HepG2 (cell line): ENCODE data around the gene GUCY2C. TPM values are rescaled to one million over a fixed set of nuclear protein-coding genes. Genes with fewer than 3 reads are reported as not detected.

Experiments
- BCL6 ChIP-seq: IDR thresholded peaks from 2 replicates; pipeline ENCODE4 v1.6.1; 2016; ENCODE audit warnings: missing genetic modification reagents, missing compliant biosample characterization
- HCFC1 ChIP-seq: fragments of 150-350 bp; IDR thresholded peaks from 2 replicates; pipeline ENCODE4 v1.6.1; 2014; ENCODE audit warnings: low read depth, low read length
- HNF4A ChIP-seq: sonication (generic); formaldehyde crosslinking; IDR thresholded peaks from 2 replicates; pipeline ENCODE4 v1.4.0; 2020; ENCODE audit warnings: missing genetic modification reagents
- KAT2B ChIP-seq: fragments of 150-350 bp; IDR thresholded peaks from 2 replicates; pipeline ENCODE4 v1.6.1; 2014; ENCODE audit warnings: low read depth, low read length, borderline replicate concordance
- KDM1A ChIP-seq: IDR thresholded peaks from 2 replicates; pipeline ENCODE4 v1.6.1; 2016; ENCODE audit warnings: missing compliant biosample characterization
- NRL ChIP-seq: sonication (generic); formaldehyde crosslinking; IDR thresholded peaks from 2 replicates; pipeline ENCODE4 v1.5.0; 2020; ENCODE audit warnings: missing genetic modification reagents, mild to moderate bottlenecking, moderate library complexity, borderline replicate concordance
- POLR2AphosphoS2 ChIP-seq: IDR thresholded peaks from 2 replicates; pipeline ENCODE4 v1.6.1; 2011; ENCODE audit warnings: low read depth, low read length, improper control_type of control experiment
- RFX3 ChIP-seq: IDR thresholded peaks from 2 replicates; pipeline ENCODE4 v1.6.1; 2016; ENCODE audit warnings: missing biosample characterization, missing genetic modification reagents
- SOX6 ChIP-seq, 2 experiments: fragments of 450-650 bp in 1 of 2; sonication (generic) in 1 of 2; formaldehyde crosslinking in 1 of 2; IDR thresholded peaks; 2 replicates each; pipeline versions ENCODE4 v1.4.0 to v1.6.1; 2017 to 2020; ENCODE audit warnings: antibody characterized with exemption in 1 of 2, mild to moderate bottlenecking in 1 of 2, missing genetic modification reagents in 1 of 2
- ZBTB21 ChIP-seq: sonication (generic); formaldehyde crosslinking; IDR thresholded peaks from 2 replicates; pipeline ENCODE4 v1.4.0; 2020; ENCODE audit warnings: missing genetic modification reagents
- ZBTB42 ChIP-seq: sonication (generic); formaldehyde crosslinking; IDR thresholded peaks from 2 replicates; pipeline ENCODE4 v1.5.0; 2020; ENCODE audit warnings: mild to moderate bottlenecking, missing genetic modification reagents
- ZKSCAN1 ChIP-seq: fragments of 150-350 bp; IDR thresholded peaks from 2 replicates; pipeline ENCODE4 v1.6.1; 2014; ENCODE audit warnings: low read length
- ZNF20 ChIP-seq: sonication (generic); formaldehyde crosslinking; IDR thresholded peaks from 2 replicates; pipeline ENCODE4 v1.4.0; 2020; ENCODE audit warnings: mild to moderate bottlenecking, moderate library complexity, missing genetic modification reagents
- ZNF205 ChIP-seq: IDR thresholded peaks from 2 replicates; pipeline ENCODE4 v1.6.1; 2018; ENCODE audit warnings: missing biosample characterization, missing genetic modification reagents
- ZNF232 ChIP-seq: sonication (generic); formaldehyde crosslinking; IDR thresholded peaks from 2 replicates; pipeline ENCODE4 v1.4.0; 2020; ENCODE audit warnings: missing genetic modification reagents, borderline replicate concordance
- ZNF263 ChIP-seq: sonication (generic); formaldehyde crosslinking; IDR thresholded peaks from 2 replicates; pipeline ENCODE4 v1.4.0; 2020; ENCODE audit warnings: missing genetic modification reagents
- ZNF3 ChIP-seq: IDR thresholded peaks from 2 replicates; pipeline ENCODE4 v1.7.0; 2017; ENCODE audit warnings: inconsistent platforms
- ZNF468 ChIP-seq: sonication (generic); formaldehyde crosslinking; IDR thresholded peaks from 2 replicates; pipeline ENCODE4 v1.8.0; 2022; ENCODE audit warnings: mild to moderate bottlenecking, moderate library complexity, missing genetic modification reagents
- ZNF577 ChIP-seq: sonication (generic); formaldehyde crosslinking; IDR thresholded peaks from 2 replicates; pipeline ENCODE4 v1.4.0; 2020; ENCODE audit warnings: mild to moderate bottlenecking, low read depth, missing genetic modification reagents, borderline replicate concordance
- polyA plus RNA-seq, 8 experiments: library from polyadenylated mRNA; depleted of rRNA in 3 of 8; stranded (reverse) in 7 of 8; unstranded in 1 of 8; fragments of >200 nt; fragmentation: Illumina TruSeq in 4 of 8; extraction: Trizol in 4 of 8; gene quantifications; 2 replicates each; pipeline versions ENCODE4 v1.2.1 to v1.2.3, GENCODE V29; 2011 to 2016; ENCODE audit warnings: low read depth in 4 of 8, missing spikeins in 1 of 8, mixed read lengths in 1 of 8; ENCODE audit not compliant: insufficient read depth in 1 of 8
- total RNA-seq, 5 experiments: library from RNA; depleted of rRNA; stranded (reverse); fragments of >200 nt; fragmentation: Illumina TruSeq; extraction: Trizol; gene quantifications; 2 replicates each; pipeline ENCODE4 v1.2.3, GENCODE V29; 2016; ENCODE audit warnings: low read depth in 1 of 5
- TF ChIP-seq, protein P1 (sequence below): sonication (generic); formaldehyde crosslinking; IDR thresholded peaks from 2 replicates; pipeline ENCODE4 v1.8.0; 2022; ENCODE audit warnings: mild to moderate bottlenecking, missing genetic modification reagents; ENCODE audit not compliant: insufficient replicate concordance
- TF ChIP-seq, protein P2 (sequence below): sonication (generic); formaldehyde crosslinking; IDR thresholded peaks from 2 replicates; pipeline ENCODE4 v1.9.0; 2021; ENCODE audit warnings: missing genetic modification reagents, mild to moderate bottlenecking, borderline replicate concordance
- TF ChIP-seq, protein P3 (sequence below): IDR thresholded peaks from 2 replicates; pipeline ENCODE4 v1.4.0; 2020; ENCODE audit warnings: mild to moderate bottlenecking, missing genetic modification reagents
- TF ChIP-seq, protein P4 (sequence below): sonication (generic); formaldehyde crosslinking; IDR thresholded peaks from 2 replicates; pipeline ENCODE4 v1.4.0; 2020; ENCODE audit warnings: missing genetic modification reagents, mild to moderate bottlenecking, borderline replicate concordance

GUCY2C gene
- total and polyA plus RNA-seq, 2 of the 13 experiments (the other 11 are each of a cell fraction or from before 2014, with no cell fraction given), result not detected

DNA sequence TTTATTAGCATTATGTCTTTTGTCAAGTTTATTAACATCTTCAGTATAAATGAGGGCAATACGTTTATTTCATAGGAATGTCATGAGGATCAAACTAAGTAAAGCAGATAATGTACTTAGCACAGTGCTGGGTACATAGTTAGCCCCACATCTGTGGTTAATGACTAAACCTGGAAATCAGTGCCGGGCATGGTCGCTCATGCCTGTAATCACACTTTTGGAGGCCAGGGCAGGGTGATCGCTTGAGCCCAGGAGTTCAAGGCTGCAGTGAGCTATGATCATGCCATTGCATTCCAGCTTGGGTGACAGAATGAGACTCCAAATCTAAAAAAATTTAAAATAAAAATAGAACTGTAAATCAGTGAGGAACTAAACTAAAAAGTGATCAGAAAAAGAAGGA, 44.8 kb upstream of the GUCY2C start (continued):
- TF ChIP-seq, protein P1, sequence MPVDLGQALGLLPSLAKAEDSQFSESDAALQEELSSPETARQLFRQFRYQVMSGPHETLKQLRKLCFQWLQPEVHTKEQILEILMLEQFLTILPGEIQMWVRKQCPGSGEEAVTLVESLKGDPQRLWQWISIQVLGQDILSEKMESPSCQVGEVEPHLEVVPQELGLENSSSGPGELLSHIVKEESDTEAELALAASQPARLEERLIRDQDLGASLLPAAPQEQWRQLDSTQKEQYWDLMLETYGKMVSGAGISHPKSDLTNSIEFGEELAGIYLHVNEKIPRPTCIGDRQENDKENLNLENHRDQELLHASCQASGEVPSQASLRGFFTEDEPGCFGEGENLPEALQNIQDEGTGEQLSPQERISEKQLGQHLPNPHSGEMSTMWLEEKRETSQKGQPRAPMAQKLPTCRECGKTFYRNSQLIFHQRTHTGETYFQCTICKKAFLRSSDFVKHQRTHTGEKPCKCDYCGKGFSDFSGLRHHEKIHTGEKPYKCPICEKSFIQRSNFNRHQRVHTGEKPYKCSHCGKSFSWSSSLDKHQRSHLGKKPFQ (CRISPR knock-in tag), result no peak
- TF ChIP-seq HCFC1 (no peak), KAT2B (0 out of 2 replicates have a peak, but pooled peaks have one; percentile 16), ZBTB42 (CRISPR knock-in tag) (no peak), ZNF468 (CRISPR knock-in tag) (no peak), ZKSCAN1 (no peak), NRL (CRISPR knock-in tag) (no peak), ZNF20 (CRISPR knock-in tag) (no peak), ZNF205 (CRISPR knock-in tag) (no peak), SOX6 (IDR thresholded peaks at IDR 0.05) (no peak), SOX6 (CRISPR knock-in tag; IDR thresholded peaks at IDR 0.05) (peak; percentile 63), RFX3 (CRISPR knock-in tag) (no peak), ZNF3 (CRISPR knock-in tag) (no peak), ZNF263 (CRISPR knock-in tag) (no peak), ZNF577 (no peak), ZNF232 (CRISPR knock-in tag) (no peak), BCL6 (peak; percentile 52; the same call in 1 of the 2 replicates), POLR2AphosphoS2 (no peak), KDM1A (CRISPR knock-in tag) (no peak), HNF4A (CRISPR knock-in tag) (peak; percentile 88), ZBTB21 (CRISPR knock-in tag) (no peak)
- TF ChIP-seq, protein P2, sequence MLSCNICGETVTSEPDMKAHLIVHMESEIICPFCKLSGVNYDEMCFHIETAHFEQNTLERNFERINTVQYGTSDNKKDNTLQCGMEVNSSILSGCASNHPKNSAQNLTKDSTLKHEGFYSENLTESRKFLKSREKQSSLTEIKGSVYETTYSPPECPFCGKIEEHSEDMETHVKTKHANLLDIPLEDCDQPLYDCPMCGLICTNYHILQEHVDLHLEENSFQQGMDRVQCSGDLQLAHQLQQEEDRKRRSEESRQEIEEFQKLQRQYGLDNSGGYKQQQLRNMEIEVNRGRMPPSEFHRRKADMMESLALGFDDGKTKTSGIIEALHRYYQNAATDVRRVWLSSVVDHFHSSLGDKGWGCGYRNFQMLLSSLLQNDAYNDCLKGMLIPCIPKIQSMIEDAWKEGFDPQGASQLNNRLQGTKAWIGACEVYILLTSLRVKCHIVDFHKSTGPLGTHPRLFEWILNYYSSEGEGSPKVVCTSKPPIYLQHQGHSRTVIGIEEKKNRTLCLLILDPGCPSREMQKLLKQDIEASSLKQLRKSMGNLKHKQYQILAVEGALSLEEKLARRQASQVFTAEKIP (CRISPR knock-in tag), result no peak
- TF ChIP-seq, protein P3, sequence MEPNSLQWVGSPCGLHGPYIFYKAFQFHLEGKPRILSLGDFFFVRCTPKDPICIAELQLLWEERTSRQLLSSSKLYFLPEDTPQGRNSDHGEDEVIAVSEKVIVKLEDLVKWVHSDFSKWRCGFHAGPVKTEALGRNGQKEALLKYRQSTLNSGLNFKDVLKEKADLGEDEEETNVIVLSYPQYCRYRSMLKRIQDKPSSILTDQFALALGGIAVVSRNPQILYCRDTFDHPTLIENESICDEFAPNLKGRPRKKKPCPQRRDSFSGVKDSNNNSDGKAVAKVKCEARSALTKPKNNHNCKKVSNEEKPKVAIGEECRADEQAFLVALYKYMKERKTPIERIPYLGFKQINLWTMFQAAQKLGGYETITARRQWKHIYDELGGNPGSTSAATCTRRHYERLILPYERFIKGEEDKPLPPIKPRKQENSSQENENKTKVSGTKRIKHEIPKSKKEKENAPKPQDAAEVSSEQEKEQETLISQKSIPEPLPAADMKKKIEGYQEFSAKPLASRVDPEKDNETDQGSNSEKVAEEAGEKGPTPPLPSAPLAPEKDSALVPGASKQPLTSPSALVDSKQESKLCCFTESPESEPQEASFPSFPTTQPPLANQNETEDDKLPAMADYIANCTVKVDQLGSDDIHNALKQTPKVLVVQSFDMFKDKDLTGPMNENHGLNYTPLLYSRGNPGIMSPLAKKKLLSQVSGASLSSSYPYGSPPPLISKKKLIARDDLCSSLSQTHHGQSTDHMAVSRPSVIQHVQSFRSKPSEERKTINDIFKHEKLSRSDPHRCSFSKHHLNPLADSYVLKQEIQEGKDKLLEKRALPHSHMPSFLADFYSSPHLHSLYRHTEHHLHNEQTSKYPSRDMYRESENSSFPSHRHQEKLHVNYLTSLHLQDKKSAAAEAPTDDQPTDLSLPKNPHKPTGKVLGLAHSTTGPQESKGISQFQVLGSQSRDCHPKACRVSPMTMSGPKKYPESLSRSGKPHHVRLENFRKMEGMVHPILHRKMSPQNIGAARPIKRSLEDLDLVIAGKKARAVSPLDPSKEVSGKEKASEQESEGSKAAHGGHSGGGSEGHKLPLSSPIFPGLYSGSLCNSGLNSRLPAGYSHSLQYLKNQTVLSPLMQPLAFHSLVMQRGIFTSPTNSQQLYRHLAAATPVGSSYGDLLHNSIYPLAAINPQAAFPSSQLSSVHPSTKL (CRISPR knock-in tag), result peak; percentile 86
- TF ChIP-seq, protein P4, sequence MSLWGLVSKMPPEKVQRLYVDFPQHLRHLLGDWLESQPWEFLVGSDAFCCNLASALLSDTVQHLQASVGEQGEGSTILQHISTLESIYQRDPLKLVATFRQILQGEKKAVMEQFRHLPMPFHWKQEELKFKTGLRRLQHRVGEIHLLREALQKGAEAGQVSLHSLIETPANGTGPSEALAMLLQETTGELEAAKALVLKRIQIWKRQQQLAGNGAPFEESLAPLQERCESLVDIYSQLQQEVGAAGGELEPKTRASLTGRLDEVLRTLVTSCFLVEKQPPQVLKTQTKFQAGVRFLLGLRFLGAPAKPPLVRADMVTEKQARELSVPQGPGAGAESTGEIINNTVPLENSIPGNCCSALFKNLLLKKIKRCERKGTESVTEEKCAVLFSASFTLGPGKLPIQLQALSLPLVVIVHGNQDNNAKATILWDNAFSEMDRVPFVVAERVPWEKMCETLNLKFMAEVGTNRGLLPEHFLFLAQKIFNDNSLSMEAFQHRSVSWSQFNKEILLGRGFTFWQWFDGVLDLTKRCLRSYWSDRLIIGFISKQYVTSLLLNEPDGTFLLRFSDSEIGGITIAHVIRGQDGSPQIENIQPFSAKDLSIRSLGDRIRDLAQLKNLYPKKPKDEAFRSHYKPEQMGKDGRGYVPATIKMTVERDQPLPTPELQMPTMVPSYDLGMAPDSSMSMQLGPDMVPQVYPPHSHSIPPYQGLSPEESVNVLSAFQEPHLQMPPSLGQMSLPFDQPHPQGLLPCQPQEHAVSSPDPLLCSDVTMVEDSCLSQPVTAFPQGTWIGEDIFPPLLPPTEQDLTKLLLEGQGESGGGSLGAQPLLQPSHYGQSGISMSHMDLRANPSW (CRISPR knock-in tag), result 0 out of 2 replicates have a peak, but pooled peaks have one; percentile 39
